Prostate gland (tissue), 1 donor: Measurements from ENCODE around the gene RIT2.

Experiments used
- POLR2A ChIP-seq: fragments of 450-650 bp; IDR thresholded peaks from one replicate; pipeline ENCODE4 v1.6.1; 2016; ENCODE audit warnings: antibody characterized with exemption, mild to moderate bottlenecking
- POLR2AphosphoS5 ChIP-seq: sonication (generic); formaldehyde crosslinking; IDR thresholded peaks from one replicate; pipeline ENCODE4 v1.6.1; 2017; ENCODE audit warnings: antibody characterized with exemption

- TF ChIP-seq POLR2AphosphoS5 = no peak
- TF ChIP-seq POLR2A = no peak
Measured at GRCh38 chr18:42745931-42746330, 369.6 kb downstream of the RIT2 start.
